CD1c-positive myeloid dendritic cell (primary cell): ENCODE measurements around the gene EGLN2.
A peak's percentile ranks its signal among the peaks of the same experiment; 100 is the strongest.
"Not testable (repeated sequence)": the region's sequence is repeated elsewhere in the genome, so short reads cannot be mapped to it uniquely, and the experiment has no call there.

Experiments
- DNase-seq: peaks from one replicate; pipeline ENCODE4 v3.0.0-alpha.2; 2016; ENCODE audit errors: extremely low spot score

The EGLN2 gene

GRCh38 chr19:40818480-40819399, 19.7 kb downstream of the EGLN2 start:
- DNase-seq = peak; percentile 53

DNA sequence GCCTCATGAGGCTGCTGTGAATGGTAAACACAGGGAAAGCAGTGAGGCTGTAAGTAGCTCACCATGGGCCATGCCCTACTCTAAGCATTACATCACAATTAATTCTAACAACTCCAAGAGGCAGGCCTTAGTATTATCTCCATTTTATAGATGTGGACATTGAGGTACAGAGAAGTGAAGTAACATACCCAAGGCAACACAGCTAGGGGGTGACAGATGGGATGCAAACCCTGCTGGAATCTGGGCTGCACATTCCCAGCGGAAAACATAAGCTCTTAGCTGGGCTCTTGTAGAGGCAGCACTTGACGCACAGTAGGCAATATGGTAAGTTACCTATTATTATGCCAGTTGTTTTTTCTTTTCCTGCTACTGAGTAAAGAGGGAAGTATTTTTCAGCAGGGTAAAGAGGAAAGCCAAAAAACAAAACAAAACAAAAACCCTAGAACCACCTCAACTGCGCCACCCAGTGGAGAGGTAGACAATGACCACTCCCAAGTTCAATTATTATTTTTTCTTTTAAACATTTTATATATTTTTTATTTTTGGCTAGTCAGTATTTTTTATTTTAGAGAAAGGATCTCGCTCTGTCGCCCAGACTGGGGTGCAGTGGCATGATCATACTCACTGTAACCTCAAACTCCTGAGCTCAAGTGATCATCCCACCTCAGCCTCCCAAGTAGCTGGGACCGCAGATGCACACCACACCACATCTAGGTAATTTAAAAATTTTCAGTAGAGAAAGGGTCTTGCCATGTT, 20.7 kb downstream of the EGLN2 start:
- DNase-seq = peak; percentile 79

DNA sequence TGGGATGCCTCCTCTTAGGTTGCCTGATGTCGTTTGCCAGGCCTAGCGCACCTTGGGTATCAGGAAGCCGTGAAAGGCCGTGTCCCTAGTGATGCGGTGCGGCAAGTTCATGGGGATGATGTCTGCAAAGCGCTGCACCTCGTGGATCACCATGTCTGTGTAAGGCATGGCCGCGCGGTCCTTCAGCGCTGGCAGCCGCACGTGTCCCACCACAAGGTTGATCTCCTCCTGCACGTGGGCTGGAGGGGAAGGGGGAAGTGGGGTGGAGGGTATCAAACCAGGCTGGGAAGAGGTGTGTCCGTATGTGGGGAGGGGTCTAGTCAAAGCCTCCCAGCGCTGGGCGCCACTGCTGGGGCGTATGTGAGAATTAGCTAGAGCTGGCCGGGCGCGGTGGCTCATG, 23.2 kb downstream of the EGLN2 start:
- DNase-seq = no peak

- peak; percentile 77 for DNase-seq
Measured at GRCh38 chr19:40822704-40823553, 23.9 kb downstream of the EGLN2 start.

DNA sequence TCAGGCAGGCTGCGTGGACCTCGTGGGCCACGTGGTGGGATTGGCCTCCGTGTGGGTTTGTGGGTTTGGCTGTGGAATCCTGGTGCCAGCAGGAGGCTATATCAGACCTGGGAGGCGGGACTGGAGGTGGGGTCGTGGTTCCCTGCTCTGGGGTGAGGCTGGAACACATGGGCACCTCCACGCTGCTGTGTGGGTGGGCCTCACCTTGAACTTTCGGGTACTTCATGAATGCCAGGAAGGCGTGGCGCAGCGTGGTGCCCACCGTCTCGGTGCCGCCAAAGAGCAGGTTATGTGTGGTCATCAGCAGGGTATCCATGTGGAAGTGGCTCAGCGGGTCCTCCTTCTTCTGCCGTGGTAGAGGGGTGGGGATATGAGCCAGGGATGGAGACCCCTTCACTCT, 25.9 kb downstream of the EGLN2 start:
- not testable (repeated sequence) for DNase-seq

DNA sequence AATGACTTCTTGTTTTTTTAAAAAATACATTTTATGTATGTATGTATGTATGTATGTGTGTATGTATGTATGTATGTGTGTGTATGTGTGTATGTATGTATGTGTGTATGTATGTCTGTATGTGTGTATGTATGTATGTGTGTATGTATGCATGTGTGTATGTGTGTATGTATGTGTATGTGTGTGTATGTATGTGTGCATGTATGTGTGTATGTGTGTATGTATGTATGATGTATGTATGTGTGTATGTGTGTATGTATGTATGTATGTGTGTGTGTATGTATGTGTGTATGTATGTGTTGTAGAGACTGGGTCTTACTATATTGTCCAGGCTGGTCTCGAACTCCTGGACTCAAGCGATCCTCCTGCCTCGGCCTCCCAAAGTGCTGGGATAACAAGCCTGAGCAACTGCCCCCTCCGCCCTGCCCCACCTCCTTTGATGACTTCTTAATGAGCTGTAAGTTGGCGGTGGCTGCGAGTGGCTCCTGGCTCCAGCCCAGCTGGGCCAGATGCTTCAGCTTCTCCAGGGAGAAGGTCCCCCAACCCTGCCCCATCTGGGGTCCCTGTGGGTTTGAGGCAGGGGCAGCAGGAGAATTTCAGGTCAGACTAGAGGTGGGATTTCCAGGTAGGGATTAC, 26.6 kb downstream of the EGLN2 start:
- DNase-seq = not testable (repeated sequence)

- DNase-seq = not testable (repeated sequence)
Measured at GRCh38 chr19:40826312-40826698, 27.3 kb downstream of the EGLN2 start.

DNA sequence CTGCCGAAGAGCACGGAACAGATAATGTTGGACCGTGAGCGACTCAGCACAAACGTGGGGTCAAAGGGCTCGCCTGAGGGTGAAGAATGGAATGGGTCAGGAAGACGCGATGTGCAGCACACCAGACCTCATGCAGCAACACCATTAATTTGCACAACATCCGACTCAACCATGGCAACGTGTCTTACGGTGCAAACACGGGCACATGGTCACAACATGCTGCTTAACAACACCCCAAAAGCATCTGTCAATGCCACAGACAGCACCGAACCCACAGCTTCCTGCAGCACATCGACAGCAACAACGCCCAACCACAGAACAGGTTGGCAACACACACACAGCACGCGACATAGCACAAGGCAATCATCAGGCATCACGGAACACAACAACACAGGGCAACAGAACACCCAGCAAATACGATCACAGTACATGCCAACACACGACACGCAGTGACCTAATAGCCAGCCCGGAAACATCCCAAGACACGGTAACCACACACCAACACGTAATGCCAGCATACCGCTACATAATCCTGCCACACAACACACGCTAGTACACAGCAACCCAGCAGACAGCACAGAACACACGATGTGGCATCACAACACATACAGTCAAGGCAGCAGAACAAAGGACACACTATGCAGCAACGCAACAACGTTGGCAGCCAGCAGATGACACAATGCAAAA, 27.9 kb downstream of the EGLN2 start:
- DNase-seq = peak; percentile 43

- no peak for DNase-seq
Measured at GRCh38 chr19:40827386-40828247, 28.6 kb downstream of the EGLN2 start.

DNA sequence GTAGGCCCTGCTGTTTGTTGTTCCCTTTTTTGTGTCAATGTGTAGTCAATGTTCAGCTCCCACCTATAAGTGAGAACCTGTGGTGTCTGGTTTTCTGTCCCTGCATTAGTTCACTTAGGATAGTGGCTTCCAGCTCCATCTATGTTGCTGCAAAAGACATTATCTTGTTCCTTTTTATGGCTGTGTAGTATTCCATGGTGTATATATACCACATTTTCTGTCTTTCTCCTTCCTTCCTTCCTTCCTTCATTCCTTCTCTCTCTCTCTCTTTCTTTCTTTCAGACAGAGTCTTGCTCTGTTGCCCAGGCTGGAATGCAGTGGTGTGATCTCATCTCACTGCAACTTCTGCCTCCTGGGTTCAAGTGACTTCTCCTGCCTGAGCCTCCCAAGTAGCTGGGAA, 30.2 kb downstream of the EGLN2 start:
- no peak for DNase-seq

DNA sequence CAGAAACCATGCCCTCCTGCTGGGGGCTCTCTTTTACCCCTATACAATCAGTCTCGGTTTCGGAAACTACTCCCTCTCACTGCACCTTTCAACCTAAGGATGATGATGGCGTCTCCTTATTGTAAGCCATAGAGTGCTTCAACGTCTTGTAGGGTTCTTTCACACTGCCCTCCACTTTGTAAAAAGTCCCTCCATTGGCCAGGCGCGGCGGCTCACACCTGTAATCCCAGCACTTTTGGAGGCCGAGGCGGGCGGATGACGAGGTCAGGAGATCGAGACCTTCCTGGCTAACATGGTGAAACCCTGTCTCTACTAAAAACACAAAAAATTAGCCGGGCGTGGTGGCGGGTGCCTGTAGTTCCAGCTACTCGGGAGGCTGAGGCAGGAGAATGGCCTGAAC, 31.8 kb downstream of the EGLN2 start:
- not testable (repeated sequence) for DNase-seq

GRCh38 chr19:40831502-40832430, 32.8 kb downstream of the EGLN2 start:
- DNase-seq = no peak

GRCh38 chr19:40832431-40832790, 33.4 kb downstream of the EGLN2 start:
- DNase-seq = not testable (repeated sequence)

- not testable (repeated sequence) for DNase-seq
Measured at GRCh38 chr19:40833728-40834533, 34.9 kb downstream of the EGLN2 start.

- no peak for DNase-seq
Measured at GRCh38 chr19:40836754-40837429, 37.9 kb downstream of the EGLN2 start.

DNA sequence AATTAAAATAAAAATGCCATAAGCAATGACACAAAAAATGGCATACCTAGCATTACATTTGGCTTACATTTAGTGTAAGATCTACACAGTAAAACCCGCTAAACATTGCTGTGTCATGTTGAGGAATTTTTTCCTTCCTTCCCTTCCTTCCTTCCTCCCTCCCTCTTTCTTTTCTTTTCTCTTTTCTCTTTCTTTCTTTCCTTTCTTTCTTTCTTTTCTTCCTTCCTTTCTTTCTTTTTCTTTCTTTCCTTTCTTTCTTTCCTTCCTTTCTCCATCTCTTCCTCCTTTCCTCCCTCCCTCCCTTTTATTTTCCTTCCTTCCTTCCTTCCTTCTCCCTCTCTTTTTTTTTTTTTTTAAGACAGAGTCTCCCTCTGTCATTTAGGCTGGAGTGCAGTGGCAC, 39.5 kb downstream of the EGLN2 start:
- DNase-seq = not testable (repeated sequence)

GRCh38 chr19:40842012-40842411, 43.0 kb downstream of the EGLN2 start:
- DNase-seq = not testable (repeated sequence)
